Measurements from ENCODE around the gene RAB4A.

Gene RAB4A

GRCh38 chr1:229282295-229282823 is 11.4 kb downstream of the RAB4A start:
- H3K9ac ChIP-seq (ENCODE audit: low read length): no peak overlapping the region
- H3K79me2 ChIP-seq (ENCODE audit: control insufficient read depth, insufficient read depth, low read length): peaks cover 9% of the 10 kb centered on the region
- H2BK15ac ChIP-seq (replicated peaks; ENCODE audit: low read depth): no peak overlapping the region
- H3K27me3 ChIP-seq (ENCODE audit: insufficient read depth, low read length, poor library complexity): no peaks in the 10 kb centered on the region
- H2BK120ac ChIP-seq (ENCODE audit: low read depth, low read length): no peak overlapping the region
- H3K18ac ChIP-seq (ENCODE audit: low read length): no peak overlapping the region
- no peak overlapping the region for H2AK5ac ChIP-seq (ENCODE audit: low read length)
- no peak overlapping the region for H3K4ac ChIP-seq (ENCODE audit: low read depth, low read length)
- no peak overlapping the region for H4K8ac ChIP-seq (ENCODE audit: low read depth, low read length)
- H2BK5ac ChIP-seq (ENCODE audit: low read length): no peak overlapping the region
- H3K4me3 ChIP-seq (ENCODE audit: low read length): no peak overlapping the region
- DNase-seq: no peak
- H3K4me1 ChIP-seq (ENCODE audit: control insufficient read depth, low read depth, low read length): no peaks in the 10 kb centered on the region
- H3K23ac ChIP-seq (ENCODE audit: low read length): no peak overlapping the region
- no peak overlapping the region for H3K56ac ChIP-seq (ENCODE audit: low read length)
- no peak overlapping the region for H4K5ac ChIP-seq (ENCODE audit: low read length)
- no CpG with 5 or more reads among the region's 1 CpG for WGBS (ENCODE audit: extremely low coverage, insufficient coverage, low lambda C conversion rate)
- no peak overlapping the region for H3K27ac ChIP-seq (ENCODE audit: low read depth, low read length)
- H3K79me1 ChIP-seq (ENCODE audit: low read length): peaks cover 16% of the 10 kb centered on the region
- H3K36me3 ChIP-seq (ENCODE audit: control insufficient read depth, insufficient read depth, low read length): no peaks in the 10 kb centered on the region
- no peak overlapping the region for H3K4me2 ChIP-seq (ENCODE audit: low read length)

GRCh38 chr1:229283183-229283611 is 12.3 kb downstream of the RAB4A start:
- DNase-seq: no peak
- no CpG with 5 or more reads among the region's 3 CpGs for WGBS (ENCODE audit: extremely low coverage, insufficient coverage, low lambda C conversion rate)
- Histone ChIP-seq H2BK5ac (ENCODE audit: low read length) (no peak overlapping the region), H3K4me1 (ENCODE audit: control insufficient read depth, low read depth, low read length) (no peaks in the 10 kb centered on the region), H2AK5ac (ENCODE audit: low read length) (no peak overlapping the region), H3K79me2 (ENCODE audit: control insufficient read depth, insufficient read depth, low read length) (peaks cover 7% of the 10 kb centered on the region), H3K56ac (ENCODE audit: low read length) (no peak overlapping the region), H3K23ac (ENCODE audit: low read length) (no peak overlapping the region), H3K4ac (ENCODE audit: low read depth, low read length) (no peak overlapping the region), H3K79me1 (ENCODE audit: low read length) (peaks cover 11% of the 10 kb centered on the region), H3K27me3 (ENCODE audit: insufficient read depth, low read length, poor library complexity) (no peaks in the 10 kb centered on the region), H2BK120ac (ENCODE audit: low read depth, low read length) (no peak overlapping the region), H3K18ac (ENCODE audit: low read length) (no peak overlapping the region), H3K4me3 (ENCODE audit: low read length) (no peak overlapping the region), H3K36me3 (ENCODE audit: control insufficient read depth, insufficient read depth, low read length) (no peaks in the 10 kb centered on the region), H2BK15ac (replicated peaks; ENCODE audit: low read depth) (no peak overlapping the region), H4K5ac (ENCODE audit: low read length) (no peak overlapping the region), H4K8ac (ENCODE audit: low read depth, low read length) (no peak overlapping the region), H3K27ac (ENCODE audit: low read depth, low read length) (no peak overlapping the region), H3K9ac (ENCODE audit: low read length) (no peak overlapping the region), H3K4me2 (ENCODE audit: low read length) (no peak overlapping the region)

GRCh38 chr1:229284887-229285286 is 14.0 kb downstream of the RAB4A start:
- H3K4me3 ChIP-seq (ENCODE audit: low read length): no peak overlapping the region
- no peak overlapping the region for H4K8ac ChIP-seq (ENCODE audit: low read depth, low read length)
- H3K79me1 ChIP-seq (ENCODE audit: low read length): peaks cover 9% of the 10 kb centered on the region
- no peak overlapping the region for H2BK15ac ChIP-seq (replicated peaks; ENCODE audit: low read depth)
- no peak for DNase-seq
- no peak overlapping the region for H3K4me2 ChIP-seq (ENCODE audit: low read length)
- no peak overlapping the region for H2BK120ac ChIP-seq (ENCODE audit: low read depth, low read length)
- no peaks in the 10 kb centered on the region for H3K36me3 ChIP-seq (ENCODE audit: control insufficient read depth, insufficient read depth, low read length)
- H2AK5ac ChIP-seq (ENCODE audit: low read length): no peak overlapping the region
- H3K4ac ChIP-seq (ENCODE audit: low read depth, low read length): no peak overlapping the region
- H3K23ac ChIP-seq (ENCODE audit: low read length): no peak overlapping the region
- H3K9ac ChIP-seq (ENCODE audit: low read length): no peak overlapping the region
- no peak overlapping the region for H2BK5ac ChIP-seq (ENCODE audit: low read length)
- H3K27me3 ChIP-seq (ENCODE audit: insufficient read depth, low read length, poor library complexity): no peaks in the 10 kb centered on the region
- no peak overlapping the region for H3K56ac ChIP-seq (ENCODE audit: low read length)
- H3K18ac ChIP-seq (ENCODE audit: low read length): no peak overlapping the region
- H3K4me1 ChIP-seq (ENCODE audit: control insufficient read depth, low read depth, low read length): no peaks in the 10 kb centered on the region
- no peak overlapping the region for H3K27ac ChIP-seq (ENCODE audit: low read depth, low read length)
- no CpG with 5 or more reads among the region's 3 CpGs for WGBS (ENCODE audit: extremely low coverage, insufficient coverage, low lambda C conversion rate)
- H3K79me2 ChIP-seq (ENCODE audit: control insufficient read depth, insufficient read depth, low read length): peaks cover 7% of the 10 kb centered on the region
- no peak overlapping the region for H4K5ac ChIP-seq (ENCODE audit: low read length)

GRCh38 chr1:229285440-229285839 is 14.5 kb downstream of the RAB4A start:
- Histone ChIP-seq H2BK120ac (ENCODE audit: low read depth, low read length) (no peak overlapping the region), H3K56ac (ENCODE audit: low read length) (no peak overlapping the region), H3K79me2 (ENCODE audit: control insufficient read depth, insufficient read depth, low read length) (peaks cover 7% of the 10 kb centered on the region), H4K8ac (ENCODE audit: low read depth, low read length) (no peak overlapping the region), H3K4ac (ENCODE audit: low read depth, low read length) (no peak overlapping the region), H2BK15ac (replicated peaks; ENCODE audit: low read depth) (no peak overlapping the region), H3K9ac (ENCODE audit: low read length) (no peak overlapping the region), H3K79me1 (ENCODE audit: low read length) (peaks cover 9% of the 10 kb centered on the region), H3K4me1 (ENCODE audit: control insufficient read depth, low read depth, low read length) (no peaks in the 10 kb centered on the region), H4K5ac (ENCODE audit: low read length) (no peak overlapping the region), H3K27ac (ENCODE audit: low read depth, low read length) (no peak overlapping the region), H3K18ac (ENCODE audit: low read length) (no peak overlapping the region), H3K4me3 (ENCODE audit: low read length) (no peak overlapping the region), H3K36me3 (ENCODE audit: control insufficient read depth, insufficient read depth, low read length) (no peaks in the 10 kb centered on the region), H2BK5ac (ENCODE audit: low read length) (no peak overlapping the region), H3K4me2 (ENCODE audit: low read length) (no peak overlapping the region), H2AK5ac (ENCODE audit: low read length) (no peak overlapping the region), H3K23ac (ENCODE audit: low read length) (no peak overlapping the region), H3K27me3 (ENCODE audit: insufficient read depth, low read length, poor library complexity) (no peaks in the 10 kb centered on the region)
- no CpG with 5 or more reads among the region's 2 CpGs for WGBS (ENCODE audit: extremely low coverage, insufficient coverage, low lambda C conversion rate)
- DNase-seq: no peak

- Histone ChIP-seq H3K9ac (ENCODE audit: low read length) (no peak overlapping the region), H3K4me3 (ENCODE audit: low read length) (no peak overlapping the region), H2BK5ac (ENCODE audit: low read length) (no peak overlapping the region), H3K27me3 (ENCODE audit: insufficient read depth, low read length, poor library complexity) (no peaks in the 10 kb centered on the region), H4K8ac (ENCODE audit: low read depth, low read length) (no peak overlapping the region), H3K18ac (ENCODE audit: low read length) (no peak overlapping the region), H3K4me2 (ENCODE audit: low read length) (no peak overlapping the region), H2BK120ac (ENCODE audit: low read depth, low read length) (no peak overlapping the region), H3K27ac (ENCODE audit: low read depth, low read length) (no peak overlapping the region), H3K4me1 (ENCODE audit: control insufficient read depth, low read depth, low read length) (no peaks in the 10 kb centered on the region), H2AK5ac (ENCODE audit: low read length) (no peak overlapping the region), H3K36me3 (ENCODE audit: control insufficient read depth, insufficient read depth, low read length) (peaks cover 2% of the 10 kb centered on the region), H2BK15ac (replicated peaks; ENCODE audit: low read depth) (no peak overlapping the region), H3K4ac (ENCODE audit: low read depth, low read length) (no peak overlapping the region), H4K5ac (ENCODE audit: low read length) (no peak overlapping the region), H3K56ac (ENCODE audit: low read length) (no peak overlapping the region), H3K23ac (ENCODE audit: low read length) (no peak overlapping the region), H3K79me2 (ENCODE audit: control insufficient read depth, insufficient read depth, low read length) (peaks cover 7% of the 10 kb centered on the region), H3K79me1 (ENCODE audit: low read length) (peaks cover 9% of the 10 kb centered on the region)
- DNase-seq: no peak
- no CpG with 5 or more reads among the region's 2 CpGs for WGBS (ENCODE audit: extremely low coverage, insufficient coverage, low lambda C conversion rate)
Observed at GRCh38 chr1:229286099-229286766, 15.3 kb downstream of the RAB4A start.

- no peaks in the 10 kb centered on the region for H3K27me3 ChIP-seq (ENCODE audit: insufficient read depth, low read length, poor library complexity)
- H3K18ac ChIP-seq (ENCODE audit: low read length): no peak overlapping the region
- H3K4me3 ChIP-seq (ENCODE audit: low read length): no peak overlapping the region
- H3K27ac ChIP-seq (ENCODE audit: low read depth, low read length): no peak overlapping the region
- peaks cover 9% of the 10 kb centered on the region for H3K79me1 ChIP-seq (ENCODE audit: low read length)
- no peak overlapping the region for H4K8ac ChIP-seq (ENCODE audit: low read depth, low read length)
- no peak overlapping the region for H3K23ac ChIP-seq (ENCODE audit: low read length)
- no peak overlapping the region for H3K4ac ChIP-seq (ENCODE audit: low read depth, low read length)
- H3K4me2 ChIP-seq (ENCODE audit: low read length): no peak overlapping the region
- H3K79me2 ChIP-seq (ENCODE audit: control insufficient read depth, insufficient read depth, low read length): peaks cover 7% of the 10 kb centered on the region
- WGBS (ENCODE audit: extremely low coverage, insufficient coverage, low lambda C conversion rate): no CpG with 5 or more reads among the region's 1 CpG
- H2BK120ac ChIP-seq (ENCODE audit: low read depth, low read length): no peak overlapping the region
- no peak overlapping the region for H3K9ac ChIP-seq (ENCODE audit: low read length)
- DNase-seq: no peak
- no peaks in the 10 kb centered on the region for H3K4me1 ChIP-seq (ENCODE audit: control insufficient read depth, low read depth, low read length)
- H4K5ac ChIP-seq (ENCODE audit: low read length): no peak overlapping the region
- H2BK15ac ChIP-seq (replicated peaks; ENCODE audit: low read depth): no peak overlapping the region
- no peak overlapping the region for H3K56ac ChIP-seq (ENCODE audit: low read length)
- H2BK5ac ChIP-seq (ENCODE audit: low read length): no peak overlapping the region
- H2AK5ac ChIP-seq (ENCODE audit: low read length): no peak overlapping the region
- H3K36me3 ChIP-seq (ENCODE audit: control insufficient read depth, insufficient read depth, low read length): peaks cover 3% of the 10 kb centered on the region
Observed at GRCh38 chr1:229287267-229287666, 16.4 kb downstream of the RAB4A start.

All from mesendoderm (in vitro differentiated cells).